Stimulated activated CD4-positive, alpha-beta T cell treated with anti-CD3 and anti-CD28 coated beads, Interleukin-15, amount 100 ng/mL, for 48 hours (primary cell): ENCODE data around the gene MRPS27.
"Not testable (repeated sequence)": the region's sequence is repeated elsewhere in the genome, so short reads cannot be mapped to it uniquely, and the experiment has no call there.

Experiments
- DNase-seq, 2 donors: peaks; one replicate each; pipeline ENCODE4 v3.0.0-alpha.2; 2020; ENCODE audit warnings: low read depth in 2 of 2

The MRPS27 gene

DNA sequence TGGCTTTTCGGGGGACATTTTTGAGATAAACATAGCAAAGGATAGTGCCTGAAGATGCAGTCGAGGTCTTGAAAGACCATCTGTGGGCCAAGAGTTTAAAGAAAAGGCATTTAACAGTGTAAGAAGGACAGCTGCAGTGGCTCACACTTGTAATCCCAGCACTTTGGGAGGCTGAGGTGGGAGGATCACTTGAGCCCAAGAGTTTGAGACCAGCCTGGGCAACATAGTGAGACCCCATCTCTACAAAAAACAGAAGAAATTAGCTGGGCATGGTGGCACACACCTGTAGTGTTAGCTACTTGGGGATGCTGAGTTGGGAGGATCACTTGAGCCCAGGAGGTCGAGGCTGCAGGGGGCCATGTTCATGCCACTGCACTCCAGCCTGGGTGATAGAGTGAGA is 148.9 kb downstream of the MRPS27 start:
- DNase-seq: not testable (repeated sequence)

DNA sequence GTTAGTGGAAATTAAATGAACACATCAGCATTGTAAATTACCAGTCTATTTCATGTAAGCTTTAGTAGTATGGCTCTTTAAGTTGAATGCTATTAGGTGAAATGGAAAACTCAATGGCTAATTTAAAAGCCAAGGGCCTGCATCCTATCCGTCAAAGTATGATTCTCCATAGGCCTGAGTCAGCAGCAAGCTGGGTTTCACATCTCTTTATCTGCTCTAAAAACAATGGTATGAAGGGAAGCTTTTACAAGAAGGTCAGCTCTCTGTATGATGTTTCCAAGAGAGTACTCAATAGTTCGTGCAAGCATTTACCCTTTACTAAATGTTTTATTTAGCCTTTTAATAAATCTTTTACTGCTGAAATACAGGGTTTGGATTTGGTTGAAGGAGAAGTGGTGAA is 149.9 kb downstream of the MRPS27 start:
- DNase-seq: no peak
